Right ventricle myocardium inferior (tissue), 1 donor: ENCODE measurements around the gene DNAJC16. TPM values are rescaled to one million over a fixed set of nuclear protein-coding genes. Genes with fewer than 3 reads are reported as not detected.

Experiments used
- ATAC-seq: fragments of 200-7000 bp; cut with Tn5 transposase; one replicate; pipeline ENCODE4 v1.9.1; 2020; ENCODE audit warnings: mild to moderate bottlenecking, moderate library complexity
- DNase-seq: peaks from one replicate; pipeline ENCODE4 v3.0.0; 2021; ENCODE audit errors: missing footprints
- intact Hi-C: fragments of 100-400 bp; cut with DNase I; formaldehyde crosslinking; loops from one replicate; pipeline ENCODE4 v1.11.0; 2022
- total RNA-seq: library from RNA; stranded (reverse); fragmentation: NEBNext Ultra II Directional; extraction: Animal tissue kit (Norgen Biotek cat#: 25700); gene quantifications from one replicate; pipeline ENCODE4 v1.2.1, GENCODE V29; 2021
- donor health status: DM: no; HTN: yes; CAD: no; lungs with severe emphysema.

The DNAJC16 gene
- total RNA-seq, 1 donor from 2014 or later = 14.6 TPM

DNA sequence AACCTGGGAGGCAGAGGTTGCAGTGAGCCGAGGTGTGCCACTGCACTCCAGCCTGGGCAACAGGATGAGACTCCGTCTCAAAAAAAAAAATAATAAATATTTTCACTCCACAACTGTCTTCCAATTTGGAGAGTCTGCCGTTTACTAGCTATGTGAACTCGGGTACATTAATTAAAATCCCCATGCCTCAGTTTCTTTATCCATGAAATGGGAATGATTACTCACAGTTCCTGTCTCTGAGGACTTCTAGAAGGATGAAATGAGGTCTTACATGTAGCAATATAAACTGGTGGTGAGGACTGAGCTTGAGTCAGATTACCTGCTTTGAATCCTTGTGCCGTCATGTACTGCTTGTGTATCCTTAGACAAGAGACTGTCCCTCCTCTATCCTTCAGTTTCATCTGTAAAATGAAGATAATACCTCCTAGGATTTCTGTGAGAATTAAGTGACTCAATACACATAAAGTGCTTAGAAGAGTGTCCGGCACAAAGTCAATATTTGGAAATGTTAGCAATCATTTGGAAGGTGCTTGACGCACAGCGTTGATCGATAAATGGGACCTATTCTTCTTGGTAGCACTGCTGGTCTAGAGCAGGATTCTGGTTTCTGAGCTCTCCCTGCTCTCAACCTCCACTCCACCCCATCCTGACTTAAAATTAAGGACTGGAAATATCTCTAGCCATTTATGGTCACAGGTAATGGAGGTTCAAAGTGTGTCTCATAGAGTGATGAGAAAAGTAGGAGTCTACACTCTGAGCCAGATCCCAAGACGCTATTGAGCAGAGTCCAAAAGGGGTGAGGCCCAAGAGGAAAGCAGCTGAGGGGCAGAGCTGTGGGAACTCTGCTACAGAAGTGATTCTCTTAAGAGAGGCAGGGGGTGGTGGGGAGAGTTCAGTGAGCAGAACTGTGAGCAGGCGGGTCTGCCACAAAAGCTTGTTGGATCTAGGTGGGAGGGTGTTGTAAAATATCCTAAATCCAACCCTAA is 79.0 kb downstream of the DNAJC16 start:
- intact Hi-C loops = no loop called here
- ATAC-seq = no peak

DNA sequence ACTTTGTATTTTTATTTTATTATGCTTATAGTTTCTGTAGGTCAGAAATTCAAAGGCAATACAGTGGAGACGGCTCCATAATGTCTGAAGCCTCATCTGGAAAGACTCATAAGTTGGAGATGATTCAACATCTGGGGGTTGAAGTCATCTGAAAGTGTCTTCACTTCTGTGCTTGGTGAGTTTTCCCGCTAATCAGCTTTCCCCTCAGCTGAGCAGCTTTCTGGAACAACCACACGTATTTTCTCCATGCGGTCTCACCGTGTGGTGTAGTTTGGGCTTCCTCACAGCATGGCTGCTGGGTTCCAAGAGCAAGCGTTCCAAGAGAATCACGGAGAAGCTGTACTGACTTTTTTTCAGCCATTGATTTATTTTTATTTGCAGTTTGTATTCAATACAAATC is 83.0 kb downstream of the DNAJC16 start:
- intact Hi-C loops = loop anchor here (10.0 kb wide), 1 partner anchor 755 kb away; the partner anchor contains the start of gene SZRD1
- DNase-seq (no peak), ATAC-seq (no peak)

More for the DNA sequence above, 79.0 kb downstream of the DNAJC16 start:
- DNase-seq = no peak

DNA sequence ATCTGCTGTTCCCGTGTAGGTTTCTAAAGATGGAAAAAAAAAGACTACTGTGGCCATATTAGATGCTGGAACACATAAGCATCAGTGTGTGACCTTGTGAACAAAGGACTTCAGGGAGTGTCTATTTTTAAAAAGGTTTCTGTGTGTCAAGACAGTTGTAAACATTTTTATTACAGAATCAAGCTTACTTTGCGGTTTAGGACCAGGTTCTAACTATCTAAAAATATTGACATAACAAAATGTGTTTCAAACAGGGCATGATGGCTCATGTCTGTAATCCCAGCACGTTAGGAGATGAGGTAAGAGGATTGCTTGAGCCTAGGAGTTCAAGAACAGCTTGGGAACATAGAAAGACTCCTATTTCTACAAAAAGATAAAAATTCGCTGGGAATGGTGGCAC is 83.5 kb downstream of the DNAJC16 start:
- intact Hi-C loops = loop anchor here (10.0 kb wide), 1 partner anchor 755 kb away; the partner anchor contains the start of gene SZRD1
- ATAC-seq (no peak), DNase-seq (no peak)

DNA sequence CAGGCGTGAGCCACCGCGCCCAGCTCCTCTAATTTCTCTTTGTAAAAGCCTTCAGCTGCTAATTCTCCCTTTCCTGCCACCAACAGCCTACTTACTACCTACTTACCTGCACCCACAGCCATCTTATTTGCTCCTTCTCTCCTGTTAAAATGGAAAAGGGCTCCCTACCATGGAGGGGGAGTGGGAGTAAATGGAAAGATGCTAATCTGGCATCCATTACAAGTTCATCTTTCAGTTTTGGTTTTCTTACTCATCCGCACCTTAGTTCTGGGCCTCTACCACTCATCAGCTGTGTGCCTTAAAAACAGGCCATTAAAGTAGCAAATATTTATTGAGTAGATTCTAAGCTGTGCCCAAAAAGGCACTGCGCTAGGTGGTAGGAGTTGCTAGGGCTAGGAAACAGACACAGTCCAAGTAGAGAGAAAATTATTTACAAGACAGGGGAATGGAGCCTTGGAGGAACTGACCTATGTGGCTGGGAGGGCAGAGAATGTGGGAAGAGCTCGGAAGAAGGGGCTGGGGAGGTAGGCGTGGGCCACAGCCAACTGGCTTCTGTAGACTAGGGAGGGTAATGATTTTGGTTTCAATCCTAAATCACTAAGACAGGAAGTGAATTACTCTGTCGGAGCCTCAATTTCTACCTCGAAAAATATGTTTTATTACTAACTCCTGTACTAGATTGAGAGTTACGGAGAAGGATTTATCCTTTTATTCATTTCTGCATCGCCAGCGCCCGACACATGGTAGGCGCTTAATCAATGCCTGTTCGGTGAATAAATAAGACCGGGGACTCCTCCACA is 89.9 kb downstream of the DNAJC16 start:
- intact Hi-C loops = loop anchor here (2.0 to 10.0 kb wide), 3 partner anchors 14 to 748 kb away; partner anchors contain the start of genes DNAJC16 and SZRD1
- ATAC-seq (peak; percentile 18), DNase-seq (no peak)

DNA sequence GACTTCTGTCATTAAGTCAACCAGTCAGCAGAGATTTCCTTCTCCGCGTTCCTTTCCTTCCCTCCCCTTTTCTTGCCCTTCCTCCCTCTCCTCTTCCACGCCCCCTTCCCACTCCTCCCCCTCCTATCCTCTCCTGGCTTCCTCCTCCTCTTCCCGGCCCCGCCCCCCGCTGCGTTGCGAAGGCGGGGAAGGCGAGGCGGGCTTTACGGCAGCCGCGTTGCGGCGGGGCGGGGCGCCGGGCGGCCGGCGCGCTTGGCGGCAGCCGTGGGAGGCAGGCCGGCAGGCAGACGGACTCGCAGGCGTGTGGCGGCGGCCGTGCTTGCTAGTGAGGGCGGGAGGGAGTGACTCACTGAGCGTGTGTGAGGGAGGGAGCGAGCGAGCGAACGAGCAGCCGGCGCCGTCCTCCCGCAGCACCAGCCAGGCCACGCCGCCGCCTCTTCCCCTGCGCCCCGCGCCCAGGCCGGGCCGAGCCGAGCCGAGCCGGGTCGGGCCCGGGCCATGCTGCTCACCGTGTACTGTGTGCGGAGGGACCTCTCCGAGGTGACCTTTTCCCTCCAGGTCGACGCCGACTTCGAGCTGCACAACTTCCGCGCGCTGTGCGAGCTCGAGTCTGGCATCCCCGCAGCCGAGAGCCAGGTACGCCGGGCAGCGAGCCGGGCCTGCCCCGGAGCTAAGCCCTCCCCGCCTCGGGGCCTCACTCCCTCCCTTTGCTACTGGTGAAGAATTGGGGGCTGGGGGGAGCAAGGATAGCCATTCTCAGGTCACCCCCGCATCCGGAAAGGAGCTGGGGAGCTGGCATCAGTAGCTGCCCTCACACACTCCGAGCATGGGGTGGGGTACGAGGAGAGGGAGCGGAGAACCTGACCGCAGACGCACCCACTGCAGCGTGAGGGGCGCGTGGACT is 90.8 kb downstream of the DNAJC16 start, which contains the start of gene DDI2:
TSS of gene DDI2 (plus strand) at position 286 of the 904 bp plus-strand sequence. CDS start at position 499, 213 bp downstream.
- intact Hi-C loops = loop anchor here (2.0 to 10.0 kb wide), 3 partner anchors 15 to 747 kb away; partner anchors contain the start of genes DNAJC16 and SZRD1
- DNase-seq = peak; percentile 98
- ATAC-seq = peak; percentile 95

DNA sequence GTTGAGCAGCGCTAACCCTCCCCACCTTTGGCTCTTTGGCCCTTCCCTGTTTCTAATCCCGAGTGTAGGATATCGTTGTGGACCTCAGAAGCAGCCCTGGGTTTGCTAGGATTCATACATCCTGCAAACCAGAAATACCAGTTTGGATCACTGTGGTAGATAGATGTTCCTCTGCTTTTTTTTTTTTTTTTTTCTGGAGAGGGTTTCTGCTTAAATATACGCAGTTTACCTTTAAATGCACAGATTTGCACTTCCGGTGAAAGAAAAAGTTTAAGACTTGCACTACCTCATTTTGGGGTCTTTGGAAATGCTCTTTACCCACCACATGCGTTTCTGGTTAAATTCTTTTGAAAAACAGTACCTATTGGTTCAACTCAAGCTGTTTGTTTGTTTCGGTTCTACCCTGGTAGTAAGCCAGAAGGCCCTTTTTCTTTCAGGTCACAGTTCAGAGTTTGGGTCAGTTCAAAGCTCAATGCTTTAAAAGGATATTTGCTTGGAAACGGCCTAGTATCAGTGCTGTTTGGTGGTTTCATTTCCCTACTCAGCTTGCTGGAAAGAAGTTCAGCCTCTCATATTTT is 91.5 kb downstream of the DNAJC16 start:
- ATAC-seq (no peak), DNase-seq (no peak)
- intact Hi-C loops = loop anchor here (5.0 to 10.0 kb wide), 2 partner anchors 91 to 747 kb away; partner anchors contain the start of genes DNAJC16 and SZRD1

DNA sequence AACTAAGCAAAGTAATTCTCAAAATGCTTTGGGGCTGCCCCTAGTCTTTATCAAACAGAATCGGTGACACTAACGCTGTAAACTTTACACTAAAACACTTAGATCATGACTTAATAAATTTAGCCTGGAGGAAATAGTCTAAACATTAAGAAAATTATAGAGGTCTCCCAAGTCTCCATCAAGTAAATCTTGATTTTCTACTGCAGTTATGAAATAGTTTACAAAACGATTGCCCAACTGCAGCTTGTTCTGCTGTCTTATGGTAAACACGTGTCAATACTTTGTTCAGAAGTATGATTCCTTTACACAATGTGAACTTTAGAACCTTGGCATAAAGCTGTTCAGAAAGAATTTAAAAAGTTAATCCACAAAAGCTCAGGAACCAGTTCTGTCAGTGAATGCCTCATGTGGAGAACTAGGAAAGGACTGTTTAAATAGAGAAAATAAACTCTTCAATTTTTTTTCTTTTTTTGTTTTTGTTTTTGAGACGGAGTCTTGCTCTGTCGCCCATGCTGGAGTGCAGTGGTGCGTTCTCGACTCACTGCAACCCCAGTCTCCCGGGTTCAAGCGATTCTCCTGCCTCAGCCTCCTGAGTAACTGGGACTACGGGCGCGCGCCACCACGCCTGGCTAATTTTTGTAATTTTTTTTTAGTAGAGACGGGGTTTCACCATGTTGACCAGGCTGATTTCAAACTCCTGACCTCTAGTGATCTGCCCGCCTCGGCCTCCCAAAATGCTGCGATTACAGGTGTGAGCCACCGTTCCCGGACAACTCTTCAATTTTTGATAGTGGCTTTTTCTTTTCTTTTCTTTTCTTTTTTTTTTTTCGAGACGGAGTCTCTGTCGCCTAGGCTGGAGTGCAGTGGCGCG is 92.2 kb downstream of the DNAJC16 start:
- DNase-seq (no peak), ATAC-seq (no peak)
- intact Hi-C loops = loop anchor here (5.0 to 10.0 kb wide), 2 partner anchors 92 to 746 kb away; partner anchors contain the start of genes DNAJC16 and SZRD1

DNA sequence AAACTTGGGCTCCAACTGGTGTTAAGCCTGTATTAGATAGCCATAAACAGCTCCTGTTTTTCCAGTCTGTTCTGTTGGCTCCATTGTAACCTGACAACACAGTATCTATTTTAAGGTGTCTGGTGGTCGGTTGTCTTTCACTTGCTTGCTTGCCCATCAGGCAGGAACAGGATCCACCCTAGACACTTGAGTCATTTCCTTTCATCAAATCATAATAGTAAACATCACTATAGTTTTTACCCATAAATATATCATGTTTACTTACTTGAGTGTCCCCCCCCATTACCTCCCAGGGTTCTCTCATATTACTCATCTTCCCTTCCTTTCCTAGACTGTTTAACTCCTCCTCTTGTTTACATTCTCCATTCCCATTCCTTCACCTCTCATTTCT is 93.5 kb downstream of the DNAJC16 start:
- no peak for DNase-seq
- intact Hi-C loops = no loop called here
- no peak for ATAC-seq

DNA sequence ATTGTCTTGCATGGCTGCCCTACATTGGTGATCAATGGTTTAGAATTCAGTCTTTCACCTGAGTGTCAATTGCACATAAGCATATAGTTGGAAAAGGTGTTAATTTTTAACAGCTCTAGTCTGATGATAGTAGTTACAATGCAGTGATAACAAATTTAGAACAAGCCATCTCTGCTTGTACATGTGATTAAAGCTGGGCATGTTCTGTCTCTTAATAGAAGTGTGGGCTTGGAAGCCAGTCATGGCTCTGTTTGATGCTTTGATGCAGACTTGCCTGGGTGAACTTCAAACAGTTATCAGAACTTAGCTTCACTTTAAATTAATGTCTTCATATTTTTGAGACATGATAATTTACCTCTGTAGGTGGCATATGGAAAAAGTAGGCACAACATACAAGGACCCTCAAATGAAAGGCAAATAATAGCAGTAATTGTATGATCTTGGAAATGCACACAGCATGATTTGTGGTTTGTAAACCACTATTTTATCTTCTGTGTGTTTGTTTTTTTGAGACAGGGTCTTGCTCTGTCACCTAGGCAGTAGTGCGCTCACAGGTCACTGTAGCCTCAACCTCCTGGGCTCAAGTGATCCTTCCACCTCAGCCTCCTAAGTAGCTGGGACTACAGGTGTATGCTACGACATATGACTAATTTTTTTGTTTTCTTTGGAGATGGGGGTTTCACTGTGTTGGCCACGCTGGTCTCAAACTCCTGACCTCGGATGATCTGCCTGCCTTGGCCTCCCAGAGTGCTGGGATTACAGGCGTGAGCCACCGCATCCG is 94.4 kb downstream of the DNAJC16 start:
- intact Hi-C loops = no loop called here

DNA sequence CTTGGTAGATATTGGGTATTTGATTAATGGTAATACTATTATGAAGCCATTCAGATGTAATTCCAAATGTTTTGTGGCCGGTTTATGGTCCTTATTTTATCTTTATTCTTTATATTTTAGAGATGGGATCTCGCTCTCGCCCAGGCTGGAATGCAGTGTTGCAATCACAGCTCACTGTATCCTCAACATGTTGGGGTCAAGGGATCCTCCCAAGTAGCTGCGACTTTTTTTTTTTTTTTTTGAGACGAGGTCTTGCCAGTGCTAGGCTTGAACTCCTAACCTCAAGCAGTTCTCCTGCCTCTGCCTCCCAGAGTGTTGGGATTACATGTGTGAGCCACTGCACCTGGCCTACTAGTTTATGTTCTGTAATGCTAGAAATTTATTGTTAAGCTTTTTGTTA is 95.3 kb downstream of the DNAJC16 start:
- ATAC-seq (no peak), DNase-seq (no peak)
- intact Hi-C loops = no loop called here

More for the DNA sequence above, 94.4 kb downstream of the DNAJC16 start:
- no peak for DNase-seq
- no peak for ATAC-seq

DNA sequence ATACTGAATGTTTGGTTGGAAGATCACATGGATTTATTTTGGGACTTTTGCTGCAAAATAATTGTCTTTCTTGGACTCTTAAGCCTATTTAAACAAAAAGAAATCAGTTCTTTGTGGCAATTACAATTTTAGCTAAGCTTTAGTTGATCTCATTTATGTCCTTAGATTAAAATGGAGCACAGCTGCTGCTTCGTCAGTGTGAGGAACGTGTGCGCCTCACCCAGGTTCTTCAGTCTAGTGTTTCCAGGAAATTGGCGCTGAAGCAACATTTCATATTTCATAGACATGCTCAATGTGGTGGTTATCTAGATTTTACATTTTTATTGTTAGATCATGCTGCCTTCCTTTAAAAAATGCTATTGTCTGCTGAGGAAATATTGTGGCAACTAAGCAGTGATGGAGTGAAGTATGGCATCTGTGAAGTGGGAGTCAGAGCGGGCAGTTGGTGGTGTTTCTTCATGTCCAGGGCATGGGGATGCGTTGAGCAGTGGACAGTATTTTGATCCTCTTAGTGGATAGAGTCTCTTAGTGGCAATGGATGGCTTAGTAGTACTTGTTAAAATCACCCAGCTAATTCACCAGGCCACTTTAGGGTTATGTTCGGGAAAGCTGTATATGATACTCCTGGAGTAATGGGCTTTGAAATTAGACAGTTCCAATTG is 96.2 kb downstream of the DNAJC16 start:
- intact Hi-C loops = no loop called here
- ATAC-seq (no peak), DNase-seq (no peak)

DNA sequence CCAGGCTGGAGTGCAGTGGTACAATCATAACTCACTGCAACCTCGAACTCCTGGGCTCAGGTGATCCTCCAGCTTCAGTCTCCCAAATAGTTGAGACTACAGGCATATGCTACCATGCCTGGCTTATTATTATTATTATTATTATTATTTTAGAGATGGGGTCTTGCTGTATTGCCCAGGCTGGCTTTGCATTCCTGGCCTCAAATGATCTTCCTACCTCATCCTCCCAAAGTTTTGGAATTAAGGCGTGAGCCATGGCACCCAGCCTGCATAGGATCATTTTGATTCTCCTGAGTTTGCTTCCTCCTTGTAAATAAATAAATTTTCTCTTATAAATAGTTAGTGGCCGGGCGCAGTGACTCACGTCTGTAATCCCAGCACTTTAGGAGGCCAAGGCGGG is 96.8 kb downstream of the DNAJC16 start:
- no peak for DNase-seq
- ATAC-seq = no peak
- intact Hi-C loops = no loop called here

DNA sequence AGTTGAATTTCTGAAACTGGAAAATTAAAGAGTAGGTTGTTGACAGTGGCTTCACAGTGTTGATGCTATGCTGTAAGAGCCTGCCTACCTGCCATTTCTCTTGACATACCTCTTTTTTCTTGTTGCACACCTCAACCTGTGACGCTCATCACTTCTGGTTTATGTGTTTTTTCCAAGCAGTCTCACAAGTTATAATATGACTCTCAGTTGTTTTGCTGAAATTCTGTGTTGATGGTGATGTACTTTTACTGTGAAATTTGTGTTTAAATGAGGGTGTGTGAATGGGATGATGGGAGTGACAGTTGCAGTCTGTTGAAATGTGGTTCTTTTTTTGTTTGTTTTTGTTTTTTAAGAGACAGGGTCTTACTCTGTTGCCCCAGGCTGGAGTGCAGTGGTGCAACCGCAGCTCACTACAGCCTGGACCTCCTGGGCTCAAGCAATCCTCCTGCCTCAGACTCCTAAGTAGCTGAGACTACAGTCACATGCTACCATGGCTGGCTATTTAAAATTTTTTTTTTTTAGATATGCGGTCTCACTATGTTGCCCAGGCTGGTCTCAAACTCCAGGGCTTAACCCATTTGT is 97.6 kb downstream of the DNAJC16 start:
- intact Hi-C loops = no loop called here
- DNase-seq = no peak
- ATAC-seq = no peak

DNA sequence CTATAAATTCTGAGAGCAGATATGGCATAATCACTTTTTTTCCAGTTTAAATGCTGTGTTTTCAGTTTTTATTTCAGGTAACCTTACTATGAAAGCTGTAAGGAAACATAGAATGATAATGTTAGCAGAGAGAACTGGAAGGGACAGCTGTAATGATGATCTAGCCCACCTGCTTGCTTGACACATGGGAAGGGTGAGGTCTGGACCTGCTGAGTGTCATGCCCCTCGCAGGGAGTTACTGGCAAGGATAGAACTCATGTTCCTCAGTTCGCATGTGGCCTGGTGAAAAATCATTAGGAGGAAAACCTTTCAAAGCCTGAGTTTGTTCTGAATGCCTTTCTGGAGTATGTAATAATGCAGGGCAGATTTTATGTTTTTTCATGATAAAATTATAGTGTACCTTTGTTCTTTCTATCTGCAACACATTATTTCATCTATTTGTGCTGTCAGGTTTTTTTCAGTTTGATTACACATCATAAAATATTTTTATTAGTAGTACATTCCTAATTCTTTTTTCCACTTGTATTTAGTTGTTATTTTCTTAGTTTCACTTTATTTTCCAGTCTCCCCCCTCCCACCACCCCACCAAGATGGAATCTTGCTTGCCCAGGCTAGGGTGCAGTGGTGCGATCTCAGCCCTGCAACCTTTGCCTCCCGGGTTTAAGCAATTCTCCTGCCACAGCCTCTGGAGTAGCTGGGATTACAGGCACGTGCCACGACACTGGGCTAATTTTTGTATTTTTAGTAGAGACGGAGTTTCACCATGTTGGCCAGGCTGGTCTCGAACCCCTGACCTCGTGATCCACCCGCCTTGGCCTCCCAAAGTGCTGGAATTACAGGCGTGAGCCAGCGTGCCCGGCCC is 98.6 kb downstream of the DNAJC16 start:
- intact Hi-C loops = loop anchor here (5.0 kb wide), 1 partner anchor 57 kb away; the partner anchor contains the start of gene PLEKHM2
- no peak for ATAC-seq

More for the DNA sequence above, 98.6 kb downstream of the DNAJC16 start:
- DNase-seq = no peak
